GM23338 (cell line): ENCODE data around the gene NRP2. TPM values are rescaled to one million over a fixed set of nuclear protein-coding genes. Genes with fewer than 3 reads are reported as not detected.

Experiments used
- ATAC-seq: fragments of 200-7000 bp; cut with Tn5 transposase; 3 replicates; pipeline ENCODE4 v1.9.1; 2020
- DNase-seq: peaks from one replicate; pipeline ENCODE4 v3.0.0-alpha.2; 2015; ENCODE audit warnings: low spot score
- H2AFZ ChIP-seq: fragments of 200-600 bp; sonication (generic); 2 replicates; pipeline ENCODE4 v1.8.0; 2016; ENCODE audit warnings: antibody characterized with exemption, mild to moderate bottlenecking, moderate library complexity
- H3F3A ChIP-seq: fragments of 200-600 bp; sonication (generic); replicated peaks from 2 replicates; pipeline ENCODE4 v1.8.0; 2017; ENCODE audit warnings: antibody characterized with exemption, mixed run types, low read depth
- H3K27ac ChIP-seq: fragments of 200-600 bp; sonication (generic); 2 replicates; pipeline ENCODE4 v1.6.1; 2016; ENCODE audit warnings: low read depth
- H3K27me3 ChIP-seq: fragments of 200-600 bp; sonication (generic); 2 replicates; pipeline ENCODE4 v1.8.0; 2016; ENCODE audit warnings: mild to moderate bottlenecking, mixed run types, moderate library complexity; ENCODE audit not compliant: insufficient read depth
- H3K36me3 ChIP-seq: fragments of 200-600 bp; sonication (generic); 2 replicates; pipeline ENCODE4 v1.8.0; 2016; ENCODE audit warnings: mild to moderate bottlenecking; ENCODE audit not compliant: insufficient read depth
- H3K4me1 ChIP-seq: fragments of 200-600 bp; sonication (generic); 2 replicates; pipeline ENCODE4 v1.8.0; 2016; ENCODE audit warnings: mild to moderate bottlenecking, moderate library complexity; ENCODE audit not compliant: insufficient read depth
- H3K4me2 ChIP-seq: fragments of 200-600 bp; sonication (generic); 2 replicates; pipeline ENCODE4 v1.7.1; 2017; ENCODE audit warnings: mixed run types
- H3K4me3 ChIP-seq: fragments of 200-600 bp; sonication (generic); 2 replicates; pipeline ENCODE4 v1.6.1; 2016; ENCODE audit warnings: mixed run types
- H3K79me2 ChIP-seq: fragments of 200-600 bp; sonication (generic); replicated peaks from 2 replicates; pipeline ENCODE4 v1.8.0; 2017; ENCODE audit warnings: mild to moderate bottlenecking; ENCODE audit not compliant: insufficient read depth
- H3K9me2 ChIP-seq: fragments of 200-600 bp; sonication (generic); 2 replicates; pipeline ENCODE4 v1.8.0; 2017; ENCODE audit not compliant: insufficient read depth
- H4K20me1 ChIP-seq: fragments of 200-600 bp; sonication (generic); replicated peaks from 2 replicates; pipeline ENCODE4 v1.8.0; 2017; ENCODE audit warnings: mild to moderate bottlenecking; ENCODE audit not compliant: insufficient read depth
- H3K27ac Mint-ChIP-seq: 2 replicates; pipeline ENCODE4 v1.8.0; 2020; ENCODE audit warnings: inconsistent platforms, mild to moderate bottlenecking, moderate library complexity, mixed read lengths
- H3K27me3 Mint-ChIP-seq: 3 replicates; pipeline ENCODE4 v1.8.0; 2022; ENCODE audit warnings: low read depth, mild to moderate bottlenecking, moderate library complexity, mixed read lengths, inconsistent platforms; ENCODE audit not compliant: insufficient read depth, poor library complexity
- H3K36me3 Mint-ChIP-seq: 3 replicates; pipeline ENCODE4 v1.8.0; 2021; ENCODE audit warnings: low read depth, mild to moderate bottlenecking, inconsistent platforms, moderate library complexity, mixed read lengths
- H3K4me1 Mint-ChIP-seq: 3 replicates; pipeline ENCODE4 v1.8.0; 2020; ENCODE audit warnings: mild to moderate bottlenecking, inconsistent platforms, mixed read lengths
- H3K4me3 Mint-ChIP-seq: 3 replicates; pipeline ENCODE4 v1.8.0; 2021; ENCODE audit warnings: moderate library complexity, mild to moderate bottlenecking, inconsistent platforms, mixed read lengths
- H3K9me3 Mint-ChIP-seq: 3 replicates; pipeline ENCODE4 v1.8.0; 2020; ENCODE audit warnings: moderate library complexity, mild to moderate bottlenecking, inconsistent platforms, mixed read lengths
- CREB1 ChIP-seq: fragments of 250-450 bp; sonication (Bioruptor Pico); IDR thresholded peaks from 2 replicates; pipeline ENCODE4 v1.5.0; 2020; ENCODE audit warnings: low read depth, mild to moderate bottlenecking, moderate library complexity
- EZH2phosphoT487 ChIP-seq: fragments of 200-600 bp; sonication (generic); IDR thresholded peaks from one replicate; pipeline ENCODE4 v1.8.1; 2018; ENCODE audit warnings: antibody characterized with exemption; ENCODE audit not compliant: unreplicated experiment
- JUNB ChIP-seq: IDR thresholded peaks from one replicate; pipeline ENCODE4 v1.6.1; 2016; ENCODE audit warnings: antibody characterized with exemption; ENCODE audit not compliant: unreplicated experiment
- NANOG ChIP-seq: IDR thresholded peaks from 2 replicates; pipeline ENCODE4 v1.6.1; 2016; ENCODE audit warnings: antibody characterized with exemption, borderline replicate concordance
- polyA plus RNA-seq: library from polyadenylated mRNA; unstranded; fragments of >200 nt; fragmentation: Nextera tagmentation; extraction: Ambion mirVana; gene quantifications from 2 replicates; pipeline ENCODE4 v1.2.1, GENCODE V29; 2016
- total RNA-seq: library from RNA; depleted of rRNA; stranded (reverse); fragments of >200 nt; shearing (Covaris generic); gene quantifications from 2 replicates; pipeline ENCODE4 v1.2.3, GENCODE V29; 2014
- TF ChIP-seq, protein P1 (sequence below): fragments of 250-450 bp; sonication (Bioruptor Pico); IDR thresholded peaks from 2 replicates; pipeline ENCODE4 v1.5.0; 2020; ENCODE audit warnings: mild to moderate bottlenecking, moderate library complexity
- TF ChIP-seq, protein P2 (sequence below): IDR thresholded peaks from one replicate; pipeline ENCODE4 v1.6.1; 2018; ENCODE audit warnings: antibody characterized with exemption; ENCODE audit not compliant: unreplicated experiment
- TF ChIP-seq, protein P3 (sequence below): IDR thresholded peaks from 2 replicates; pipeline ENCODE4 v1.6.1; 2016; ENCODE audit warnings: antibody characterized with exemption

NRP2 gene
- total and polyA plus RNA-seq, 2 experiments from 2014 or later: 18.4 to 22.0 TPM

DNA sequence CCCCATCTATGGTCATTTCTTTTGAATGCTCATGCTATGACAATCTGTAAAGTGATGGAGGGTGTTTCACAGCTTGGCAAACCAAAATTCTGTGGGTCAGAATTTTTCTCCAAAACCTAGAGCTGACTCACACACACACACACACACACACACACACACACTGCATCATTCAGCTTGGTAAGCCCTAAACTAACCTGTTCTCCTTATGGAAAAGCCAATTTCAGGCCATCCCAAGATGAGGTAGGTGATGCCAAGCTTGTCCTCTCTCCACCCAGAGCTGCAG is 45.0 kb upstream of the NRP2 start (continued):
- TF ChIP-seq, protein P1, sequence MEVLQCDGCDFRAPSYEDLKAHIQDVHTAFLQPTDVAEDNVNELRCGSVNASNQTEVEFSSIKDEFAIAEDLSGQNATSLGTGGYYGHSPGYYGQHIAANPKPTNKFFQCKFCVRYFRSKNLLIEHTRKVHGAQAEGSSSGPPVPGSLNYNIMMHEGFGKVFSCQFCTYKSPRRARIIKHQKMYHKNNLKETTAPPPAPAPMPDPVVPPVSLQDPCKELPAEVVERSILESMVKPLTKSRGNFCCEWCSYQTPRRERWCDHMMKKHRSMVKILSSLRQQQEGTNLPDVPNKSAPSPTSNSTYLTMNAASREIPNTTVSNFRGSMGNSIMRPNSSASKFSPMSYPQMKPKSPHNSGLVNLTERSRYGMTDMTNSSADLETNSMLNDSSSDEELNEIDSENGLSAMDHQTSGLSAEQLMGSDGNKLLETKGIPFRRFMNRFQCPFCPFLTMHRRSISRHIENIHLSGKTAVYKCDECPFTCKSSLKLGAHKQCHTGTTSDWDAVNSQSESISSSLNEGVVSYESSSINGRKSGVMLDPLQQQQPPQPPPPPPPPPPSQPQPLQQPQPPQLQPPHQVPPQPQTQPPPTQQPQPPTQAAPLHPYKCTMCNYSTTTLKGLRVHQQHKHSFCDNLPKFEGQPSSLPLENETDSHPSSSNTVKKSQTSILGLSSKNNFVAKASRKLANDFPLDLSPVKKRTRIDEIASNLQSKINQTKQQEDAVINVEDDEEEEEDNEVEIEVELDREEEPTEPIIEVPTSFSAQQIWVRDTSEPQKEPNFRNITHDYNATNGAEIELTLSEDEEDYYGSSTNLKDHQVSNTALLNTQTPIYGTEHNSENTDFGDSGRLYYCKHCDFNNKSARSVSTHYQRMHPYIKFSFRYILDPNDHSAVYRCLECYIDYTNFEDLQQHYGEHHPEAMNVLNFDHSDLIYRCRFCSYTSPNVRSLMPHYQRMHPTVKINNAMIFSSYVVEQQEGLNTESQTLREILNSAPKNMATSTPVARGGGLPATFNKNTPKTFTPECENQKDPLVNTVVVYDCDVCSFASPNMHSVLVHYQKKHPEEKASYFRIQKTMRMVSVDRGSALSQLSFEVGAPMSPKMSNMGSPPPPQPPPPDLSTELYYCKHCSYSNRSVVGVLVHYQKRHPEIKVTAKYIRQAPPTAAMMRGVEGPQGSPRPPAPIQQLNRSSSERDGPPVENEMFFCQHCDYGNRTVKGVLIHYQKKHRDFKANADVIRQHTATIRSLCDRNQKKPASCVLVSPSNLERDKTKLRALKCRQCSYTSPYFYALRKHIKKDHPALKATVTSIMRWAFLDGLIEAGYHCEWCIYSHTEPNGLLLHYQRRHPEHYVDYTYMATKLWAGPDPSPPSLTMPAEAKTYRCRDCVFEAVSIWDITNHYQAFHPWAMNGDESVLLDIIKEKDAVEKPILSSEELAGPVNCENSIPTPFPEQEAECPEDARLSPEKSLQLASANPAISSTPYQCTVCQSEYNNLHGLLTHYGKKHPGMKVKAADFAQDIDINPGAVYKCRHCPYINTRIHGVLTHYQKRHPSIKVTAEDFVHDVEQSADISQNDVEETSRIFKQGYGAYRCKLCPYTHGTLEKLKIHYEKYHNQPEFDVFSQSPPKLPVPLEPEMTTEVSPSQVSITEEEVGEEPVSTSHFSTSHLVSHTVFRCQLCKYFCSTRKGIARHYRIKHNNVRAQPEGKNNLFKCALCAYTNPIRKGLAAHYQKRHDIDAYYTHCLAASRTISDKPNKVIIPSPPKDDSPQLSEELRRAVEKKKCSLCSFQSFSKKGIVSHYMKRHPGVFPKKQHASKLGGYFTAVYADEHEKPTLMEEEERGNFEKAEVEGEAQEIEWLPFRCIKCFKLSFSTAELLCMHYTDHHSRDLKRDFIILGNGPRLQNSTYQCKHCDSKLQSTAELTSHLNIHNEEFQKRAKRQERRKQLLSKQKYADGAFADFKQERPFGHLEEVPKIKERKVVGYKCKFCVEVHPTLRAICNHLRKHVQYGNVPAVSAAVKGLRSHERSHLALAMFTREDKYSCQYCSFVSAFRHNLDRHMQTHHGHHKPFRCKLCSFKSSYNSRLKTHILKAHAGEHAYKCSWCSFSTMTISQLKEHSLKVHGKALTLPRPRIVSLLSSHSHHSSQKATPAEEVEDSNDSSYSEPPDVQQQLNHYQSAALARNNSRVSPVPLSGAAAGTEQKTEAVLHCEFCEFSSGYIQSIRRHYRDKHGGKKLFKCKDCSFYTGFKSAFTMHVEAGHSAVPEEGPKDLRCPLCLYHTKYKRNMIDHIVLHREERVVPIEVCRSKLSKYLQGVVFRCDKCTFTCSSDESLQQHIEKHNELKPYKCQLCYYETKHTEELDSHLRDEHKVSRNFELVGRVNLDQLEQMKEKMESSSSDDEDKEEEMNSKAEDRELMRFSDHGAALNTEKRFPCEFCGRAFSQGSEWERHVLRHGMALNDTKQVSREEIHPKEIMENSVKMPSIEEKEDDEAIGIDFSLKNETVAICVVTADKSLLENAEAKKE (CRISPR knock-in tag): no peak
- no peak for TF ChIP-seq JUNB
- TF ChIP-seq EZH2phosphoT487: no peak
- TF ChIP-seq, protein P2, sequence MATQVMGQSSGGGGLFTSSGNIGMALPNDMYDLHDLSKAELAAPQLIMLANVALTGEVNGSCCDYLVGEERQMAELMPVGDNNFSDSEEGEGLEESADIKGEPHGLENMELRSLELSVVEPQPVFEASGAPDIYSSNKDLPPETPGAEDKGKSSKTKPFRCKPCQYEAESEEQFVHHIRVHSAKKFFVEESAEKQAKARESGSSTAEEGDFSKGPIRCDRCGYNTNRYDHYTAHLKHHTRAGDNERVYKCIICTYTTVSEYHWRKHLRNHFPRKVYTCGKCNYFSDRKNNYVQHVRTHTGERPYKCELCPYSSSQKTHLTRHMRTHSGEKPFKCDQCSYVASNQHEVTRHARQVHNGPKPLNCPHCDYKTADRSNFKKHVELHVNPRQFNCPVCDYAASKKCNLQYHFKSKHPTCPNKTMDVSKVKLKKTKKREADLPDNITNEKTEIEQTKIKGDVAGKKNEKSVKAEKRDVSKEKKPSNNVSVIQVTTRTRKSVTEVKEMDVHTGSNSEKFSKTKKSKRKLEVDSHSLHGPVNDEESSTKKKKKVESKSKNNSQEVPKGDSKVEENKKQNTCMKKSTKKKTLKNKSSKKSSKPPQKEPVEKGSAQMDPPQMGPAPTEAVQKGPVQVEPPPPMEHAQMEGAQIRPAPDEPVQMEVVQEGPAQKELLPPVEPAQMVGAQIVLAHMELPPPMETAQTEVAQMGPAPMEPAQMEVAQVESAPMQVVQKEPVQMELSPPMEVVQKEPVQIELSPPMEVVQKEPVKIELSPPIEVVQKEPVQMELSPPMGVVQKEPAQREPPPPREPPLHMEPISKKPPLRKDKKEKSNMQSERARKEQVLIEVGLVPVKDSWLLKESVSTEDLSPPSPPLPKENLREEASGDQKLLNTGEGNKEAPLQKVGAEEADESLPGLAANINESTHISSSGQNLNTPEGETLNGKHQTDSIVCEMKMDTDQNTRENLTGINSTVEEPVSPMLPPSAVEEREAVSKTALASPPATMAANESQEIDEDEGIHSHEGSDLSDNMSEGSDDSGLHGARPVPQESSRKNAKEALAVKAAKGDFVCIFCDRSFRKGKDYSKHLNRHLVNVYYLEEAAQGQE: no peak

DNA sequence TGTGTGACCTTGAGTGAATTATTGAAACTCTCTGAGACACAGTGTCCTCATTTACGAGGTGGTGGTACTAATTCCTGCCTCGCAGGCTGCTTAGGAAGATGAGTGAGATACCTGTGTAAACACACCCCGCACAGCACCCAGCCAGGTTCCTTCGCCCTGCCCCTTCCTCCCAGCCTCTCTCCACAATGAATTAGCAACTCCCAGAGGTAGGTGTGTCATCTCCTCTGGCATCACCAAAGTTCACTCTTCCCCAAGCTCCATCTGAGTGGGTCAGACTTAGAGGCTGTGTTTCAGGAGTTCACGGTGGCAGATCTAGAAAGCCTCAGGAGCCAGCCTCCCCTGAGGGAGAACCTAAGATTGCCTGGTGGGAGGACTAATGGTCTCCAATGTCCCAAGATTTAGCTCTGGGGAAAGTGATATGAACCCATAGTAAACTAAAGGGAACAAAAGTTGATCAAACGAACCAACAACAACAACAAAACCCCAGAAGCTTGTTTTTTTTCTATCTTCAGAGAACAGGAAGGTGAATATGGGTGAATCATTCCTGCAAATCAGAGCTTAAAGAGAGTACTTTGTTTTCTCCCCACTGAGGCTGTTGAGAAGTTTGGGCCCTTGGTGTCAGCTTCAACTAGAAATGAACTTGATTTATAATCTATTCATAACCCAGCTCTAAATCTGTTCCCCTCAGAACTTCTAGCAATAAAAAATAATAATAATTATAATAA is 44.4 kb upstream of the NRP2 start:
- peaks cover 5% of the 10 kb centered on the region; the same call in 2 of the 3 replicates for H3K36me3 Mint-ChIP-seq
- H3K4me3 Mint-ChIP-seq: no peak overlapping the region
- Histone ChIP-seq H3K27me3 (no peaks in the 10 kb centered on the region), H2AFZ (peak overlapping the region; percentile 38; the same call in 1 of the 2 replicates), H3K4me3 (no peak overlapping the region), H3F3A (no peaks in the 10 kb centered on the region), H3K79me2 (no peaks in the 10 kb centered on the region), H3K4me2 (no peak overlapping the region), H3K9me2 (peaks cover 17% of the 10 kb centered on the region), H4K20me1 (no peaks in the 10 kb centered on the region), H3K36me3 (no peaks in the 10 kb centered on the region), H3K27ac (no peak overlapping the region), H3K4me1 (peaks cover 17% of the 10 kb centered on the region; the same call in 1 of the 2 replicates)
- H3K27me3 Mint-ChIP-seq: peaks cover 8% of the 10 kb centered on the region
- no peak for DNase-seq
- H3K4me1 Mint-ChIP-seq: peaks cover 12% of the 10 kb centered on the region
- no peak overlapping the region for H3K27ac Mint-ChIP-seq
- H3K9me3 Mint-ChIP-seq: peaks cover 5% of the 10 kb centered on the region
- no peak for ATAC-seq
- no peak for TF ChIP-seq CREB1 (CRISPR knock-in tag)
- TF ChIP-seq, protein P3, sequence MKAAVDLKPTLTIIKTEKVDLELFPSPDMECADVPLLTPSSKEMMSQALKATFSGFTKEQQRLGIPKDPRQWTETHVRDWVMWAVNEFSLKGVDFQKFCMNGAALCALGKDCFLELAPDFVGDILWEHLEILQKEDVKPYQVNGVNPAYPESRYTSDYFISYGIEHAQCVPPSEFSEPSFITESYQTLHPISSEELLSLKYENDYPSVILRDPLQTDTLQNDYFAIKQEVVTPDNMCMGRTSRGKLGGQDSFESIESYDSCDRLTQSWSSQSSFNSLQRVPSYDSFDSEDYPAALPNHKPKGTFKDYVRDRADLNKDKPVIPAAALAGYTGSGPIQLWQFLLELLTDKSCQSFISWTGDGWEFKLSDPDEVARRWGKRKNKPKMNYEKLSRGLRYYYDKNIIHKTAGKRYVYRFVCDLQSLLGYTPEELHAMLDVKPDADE: no peak
- TF ChIP-seq NANOG: no peak
